Ascending aorta (tissue), 2 donors: ENCODE data around the gene CYREN. TPM values are rescaled to one million over a fixed set of nuclear protein-coding genes. Genes with fewer than 3 reads are reported as not detected.
"Not testable (repeated sequence)": the region's sequence is repeated elsewhere in the genome, so short reads cannot be mapped to it uniquely, and the experiment has no call there.

ENCODE experiments used
- DNase-seq, 2 donors: peaks; one replicate each; pipeline ENCODE4 v3.0.0-alpha.2; 2019; ENCODE audit warnings: low spot score in 2 of 2
- H3K27ac ChIP-seq, 2 donors: fragments of 200-600 bp; sonication (generic); one replicate each; pipeline ENCODE4 v1.5.1; 2016 to 2017; ENCODE audit warnings: mild to moderate bottlenecking in 1 of 2
- H3K27me3 ChIP-seq: fragments of 200-600 bp; sonication (generic); one replicate; pipeline ENCODE4 v1.5.1; 2017
- H3K36me3 ChIP-seq, 2 donors: fragments of 200-600 bp; sonication (generic); one replicate each; pipeline ENCODE4 v1.5.1; 2016
- H3K4me1 ChIP-seq, 2 donors: fragments of 200-600 bp; sonication (generic); one replicate each; pipeline ENCODE4 v1.5.1; 2016 to 2017; ENCODE audit warnings: mild to moderate bottlenecking in 1 of 2
- H3K4me3 ChIP-seq, 2 donors: fragments of 200-600 bp; sonication (generic); one replicate each; pipeline ENCODE4 v1.5.1; 2016 to 2017; ENCODE audit warnings: mild to moderate bottlenecking in 1 of 2
- H3K9me3 ChIP-seq, 2 donors: fragments of 200-600 bp; sonication (generic); one replicate each; pipeline ENCODE4 v1.5.1; 2016
- intact Hi-C: fragments of 100-400 bp; cut with DNase I; formaldehyde crosslinking; loops from one replicate; pipeline ENCODE4 v1.15.1; 2023
- total RNA-seq: library from RNA; depleted of rRNA; stranded (reverse); fragments of >200 nt; gene quantifications from one replicate; pipeline ENCODE4 v1.1.0, GENCODE V29; 2016
- TF ChIP-seq, protein P1 (sequence below), 3 experiments: fragments of 200-600 bp in 2 of 3; fragments of 450-650 bp in 1 of 3; sonication (generic) in 2 of 3; IDR thresholded peaks; one replicate each; pipeline ENCODE4 v1.5.1; 2016 to 2019; ENCODE audit warnings: antibody characterized with exemption in 3 of 3, mild to moderate bottlenecking in 1 of 3, moderate library complexity in 1 of 3

Gene CYREN
- total RNA-seq, 1 donor from 2014 or later, result 21.6 TPM

DNA sequence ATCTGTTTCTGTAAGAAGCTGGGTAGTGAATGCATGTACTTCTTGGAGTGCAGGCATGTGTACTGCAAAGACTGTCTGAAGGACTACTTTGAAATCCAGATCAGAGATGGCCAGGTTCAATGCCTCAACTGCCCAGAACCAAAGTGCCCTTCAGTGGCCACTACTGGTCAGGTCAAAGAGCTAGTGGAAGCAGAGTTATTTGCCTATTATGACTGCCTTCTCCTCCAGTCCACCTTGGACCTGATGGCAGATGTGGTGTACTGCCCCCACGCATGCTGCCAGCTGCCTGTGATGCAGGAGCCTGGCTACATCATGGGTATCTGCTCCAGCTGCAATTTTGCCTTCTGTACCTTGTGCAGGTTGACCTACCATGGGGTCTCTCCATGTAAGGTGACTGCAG, 41.6 kb downstream of the CYREN start:
- no peak overlapping the region for H3K27ac ChIP-seq
- H3K4me1 ChIP-seq, result no peaks in the 10 kb centered on the region
- DNase-seq, result no peak
- no peaks in the 10 kb centered on the region for H3K36me3 ChIP-seq
- TF ChIP-seq, protein P1, sequence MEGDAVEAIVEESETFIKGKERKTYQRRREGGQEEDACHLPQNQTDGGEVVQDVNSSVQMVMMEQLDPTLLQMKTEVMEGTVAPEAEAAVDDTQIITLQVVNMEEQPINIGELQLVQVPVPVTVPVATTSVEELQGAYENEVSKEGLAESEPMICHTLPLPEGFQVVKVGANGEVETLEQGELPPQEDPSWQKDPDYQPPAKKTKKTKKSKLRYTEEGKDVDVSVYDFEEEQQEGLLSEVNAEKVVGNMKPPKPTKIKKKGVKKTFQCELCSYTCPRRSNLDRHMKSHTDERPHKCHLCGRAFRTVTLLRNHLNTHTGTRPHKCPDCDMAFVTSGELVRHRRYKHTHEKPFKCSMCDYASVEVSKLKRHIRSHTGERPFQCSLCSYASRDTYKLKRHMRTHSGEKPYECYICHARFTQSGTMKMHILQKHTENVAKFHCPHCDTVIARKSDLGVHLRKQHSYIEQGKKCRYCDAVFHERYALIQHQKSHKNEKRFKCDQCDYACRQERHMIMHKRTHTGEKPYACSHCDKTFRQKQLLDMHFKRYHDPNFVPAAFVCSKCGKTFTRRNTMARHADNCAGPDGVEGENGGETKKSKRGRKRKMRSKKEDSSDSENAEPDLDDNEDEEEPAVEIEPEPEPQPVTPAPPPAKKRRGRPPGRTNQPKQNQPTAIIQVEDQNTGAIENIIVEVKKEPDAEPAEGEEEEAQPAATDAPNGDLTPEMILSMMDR (IDR thresholded peaks at IDR 0.05), result no peak
- H3K27me3 ChIP-seq, result no peaks in the 10 kb centered on the region
- H3K9me3 ChIP-seq, result peaks cover 0 to 9% of the 10 kb centered on the region in 2 donors
- no peak overlapping the region for H3K4me3 ChIP-seq
- intact Hi-C loops, result no loop called here

- H3K4me1 ChIP-seq, H3K36me3 ChIP-seq, H3K27me3 ChIP-seq, H3K27ac ChIP-seq, intact Hi-C loops, H3K4me3 ChIP-seq, DNase-seq: not testable (repeated sequence)
- peaks cover 0 to 10% of the 10 kb centered on the region in 2 donors for H3K9me3 ChIP-seq
Measured at GRCh38 chr7:135124631-135125030, 45.9 kb downstream of the CYREN start.

DNA sequence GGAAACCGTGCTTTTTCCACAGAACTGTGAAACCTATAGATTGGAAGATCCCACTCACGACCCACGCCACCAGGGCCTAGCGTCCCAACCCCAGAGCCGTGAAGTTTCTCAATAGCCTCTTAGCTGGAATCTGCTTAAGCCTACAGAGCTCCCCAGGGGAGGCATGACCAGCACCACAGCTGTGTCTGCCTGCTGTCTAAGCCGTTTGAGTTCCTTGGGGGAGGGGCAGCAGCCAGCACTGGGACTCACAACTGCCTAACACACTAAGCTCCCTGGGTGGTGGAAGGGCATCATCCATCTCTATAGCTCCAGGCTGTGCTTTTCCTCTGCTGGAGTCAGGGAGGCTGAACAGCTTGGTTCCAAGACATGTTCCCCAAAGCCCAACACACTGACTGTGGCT, 48.6 kb downstream of the CYREN start:
- no peaks in the 10 kb centered on the region for H3K4me1 ChIP-seq
- H3K27ac ChIP-seq, result no peak overlapping the region
- TF ChIP-seq, protein P1 (IDR thresholded peaks at IDR 0.05), result no peak
- no peaks in the 10 kb centered on the region for H3K27me3 ChIP-seq
- DNase-seq, result no peak
- intact Hi-C loops, result no loop called here
- peaks cover 0 to 10% of the 10 kb centered on the region in 2 donors for H3K9me3 ChIP-seq
- H3K36me3 ChIP-seq, result no peaks in the 10 kb centered on the region
- H3K4me3 ChIP-seq, result no peak overlapping the region

DNA sequence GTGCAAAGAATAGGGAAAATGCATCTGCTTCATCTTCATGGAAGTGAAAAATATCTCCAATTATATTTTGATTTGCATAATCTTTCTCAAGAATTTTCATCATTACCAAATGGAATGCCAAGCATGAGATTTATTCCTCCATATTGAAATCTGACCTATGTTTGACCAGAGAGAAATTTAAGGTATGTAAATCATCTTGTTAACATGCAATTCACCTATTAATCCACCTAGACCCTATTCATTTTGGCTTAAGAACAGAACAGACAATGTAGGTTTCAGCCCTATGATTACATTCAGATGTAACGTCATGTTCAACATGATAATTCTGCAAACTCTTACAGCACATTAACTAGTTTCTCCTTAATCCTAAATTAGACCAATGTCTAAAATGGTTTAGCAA, 53.4 kb downstream of the CYREN start:
- TF ChIP-seq, protein P1 (IDR thresholded peaks at IDR 0.05), result no peak
- Histone ChIP-seq H3K4me3 (no peak overlapping the region), H3K27me3 (no peaks in the 10 kb centered on the region), H3K36me3 (no peaks in the 10 kb centered on the region), H3K27ac (no peak overlapping the region), H3K4me1 (no peaks in the 10 kb centered on the region), H3K9me3 (peaks cover 0 to 10% of the 10 kb centered on the region in 2 donors)
- intact Hi-C loops, result no loop called here
- DNase-seq, result no peak

Other genes starting within 250 kb of the CYREN start
- gene AGBL3, start 184.2 kb downstream of the CYREN start, total RNA-seq, result 2.8 TPM
- gene TMEM140, start 22.6 kb downstream of the CYREN start, total RNA-seq, result 26.9 TPM
- 66.7 TPM for gene WDR91, start 40.8 kb upstream of the CYREN start, total RNA-seq
- gene STRA8, start 63.1 kb upstream of the CYREN start, total RNA-seq, result not detected